Panc1 (cell line): ENCODE measurements around the gene SLC7A7. TPM values are rescaled to one million over a fixed set of nuclear protein-coding genes. Genes with fewer than 3 reads are reported as not detected.

ENCODE experiments used
- ATAC-seq: fragments of 200-7000 bp; cut with Tn5 transposase; 2 replicates; pipeline ENCODE4 v1.9.1; 2020; ENCODE audit warnings: mild to moderate bottlenecking, moderate library complexity
- BruUV-seq: library from RNA; stranded (reverse); fragments of 400-500 nt; replicated peaks from 2 replicates; lab custom pipeline; 2021; lab: Mats Ljungman, UMichigan
- CTCF ChIA-PET: fragments of 300-600 bp; sonication (Branson Sonifier 250); formaldehyde crosslinking; loops from one replicate; lab custom pipeline; 2022; ENCODE audit warnings: antibody characterized with exemption; lab: Charles Lee
- POLR2A ChIA-PET: fragments of 300-600 bp; sonication (Branson Sonifier 250); formaldehyde crosslinking; loops from one replicate; lab custom pipeline; 2022; ENCODE audit warnings: antibody characterized with exemption; lab: Charles Lee
- DNase-seq: peaks from one replicate; pipeline ENCODE4 v3.0.0-alpha.2; 2010; ENCODE audit warnings: low read depth, low spot score
- H3K27ac ChIP-seq: 2 replicates; pipeline ENCODE4 v1.5.1; 2011; ENCODE audit warnings: mild to moderate bottlenecking, low read length, inconsistent platforms
- H3K27me3 ChIP-seq: fragments of 200-500 bp; sonication (Bioruptor generic); 2 replicates; pipeline ENCODE4 v1.6.0; 2014; ENCODE audit warnings: low read length, inconsistent platforms; ENCODE audit not compliant: control insufficient read depth, insufficient read depth
- H3K36me3 ChIP-seq: fragments of 200-500 bp; sonication (Bioruptor generic); 2 replicates; pipeline ENCODE4 v1.5.1; 2014; ENCODE audit warnings: inconsistent platforms, mild to moderate bottlenecking, low read length, moderate library complexity; ENCODE audit not compliant: control insufficient read depth, insufficient read depth
- H3K4me1 ChIP-seq: 2 replicates; pipeline ENCODE4 v1.5.1; 2011; ENCODE audit warnings: inconsistent platforms, mild to moderate bottlenecking, low read length, moderate library complexity; ENCODE audit not compliant: control insufficient read depth, insufficient read depth
- H3K4me3 ChIP-seq, 2 experiments: 2 replicates each; pipeline ENCODE4 v1.5.1; 2011 to 2012; ENCODE audit warnings: low read depth in 2 of 2, low read length in 2 of 2, mild to moderate bottlenecking in 2 of 2, inconsistent platforms in 1 of 2, moderate library complexity in 1 of 2
- H3K9me3 ChIP-seq: fragments of 200-500 bp; sonication (Bioruptor generic); 2 replicates; pipeline ENCODE4 v1.5.1; 2014; ENCODE audit warnings: low read depth, mild to moderate bottlenecking, inconsistent platforms, low read length, moderate library complexity; ENCODE audit not compliant: control insufficient read depth, insufficient read depth
- CTCF ChIP-seq: fragments of 450-650 bp; IDR thresholded peaks from 2 replicates; pipeline ENCODE4 v1.5.1; 2017; ENCODE audit warnings: mild to moderate bottlenecking
- POLR2AphosphoS5 ChIP-seq: IDR thresholded peaks from 2 replicates; pipeline ENCODE4 v1.6.1; 2012; ENCODE audit warnings: mild to moderate bottlenecking, low read depth, low read length, moderate library complexity
- REST ChIP-seq, 2 experiments: IDR thresholded peaks; 2 replicates each; pipeline ENCODE4 v1.6.1; 2011 to 2012; ENCODE audit warnings: low read depth in 2 of 2, control low read depth in 1 of 2, low read length in 1 of 2, mild to moderate bottlenecking in 1 of 2, moderate library complexity in 1 of 2; ENCODE audit not compliant: insufficient read depth in 1 of 2
- SIN3A ChIP-seq: IDR thresholded peaks from 2 replicates; pipeline ENCODE4 v1.6.1; 2012; ENCODE audit warnings: low read depth, mild to moderate bottlenecking, low read length, moderate library complexity, borderline replicate concordance; ENCODE audit not compliant: insufficient read depth
- TCF7L2 ChIP-seq: IDR thresholded peaks from 2 replicates; pipeline ENCODE4 v1.6.1; 2011; ENCODE audit warnings: mild to moderate bottlenecking, low read depth, low read length, inconsistent platforms
- in situ Hi-C: cut with HindIII; loops from 2 replicates; pipeline ENCODE4 v1.10.0; 2016; ENCODE audit warnings: low sequenced_read_pairs, low pct_unique_long_range_greater_than_20kb
- intact Hi-C: fragments of 100-400 bp; cut with micrococcal nuclease; formaldehyde crosslinking; loops from one replicate; pipeline ENCODE4 v1.10.0; 2022; ENCODE audit not compliant: unreplicated experiment
- total RNA-seq: library from RNA; stranded (reverse); gene quantifications from one replicate; pipeline ENCODE4 v1.2.1, GENCODE V29; 2021; ENCODE audit not compliant: unreplicated experiment

The SLC7A7 gene
- total RNA-seq, 1 experiment from 2014 or later: 0.85 TPM

GRCh38 chr14:22776215-22776614 lies 39.0 kb downstream of the SLC7A7 start:
- no peak for TF ChIP-seq POLR2AphosphoS5
- TF ChIP-seq REST (IDR thresholded peaks at IDR 0.05; ENCODE audit: insufficient read depth in 1 of 2, low read depth in 2 of 2, low read length in 1 of 2): no peak
- TF ChIP-seq TCF7L2: no peak
- TF ChIP-seq SIN3A: no peak
- TF ChIP-seq CTCF: no peak
- ChIA-PET POLR2A (no interaction called here), CTCF (no interaction called here)
- in situ Hi-C loops: no loop called here
- BruUV-seq: no TSS peak
- intact Hi-C loops: no loop called here
- Histone ChIP-seq H3K4me1 (no peaks in the 10 kb centered on the region), H3K27me3 (no peaks in the 10 kb centered on the region), H3K9me3 (no peaks in the 10 kb centered on the region), H3K36me3 (peaks cover 3% of the 10 kb centered on the region; the same call in 1 of the 2 replicates), H3K27ac (no peak overlapping the region), H3K4me3 (no peak overlapping the region)
- no peak for DNase-seq
- ATAC-seq: no peak; the same call in 1 of the 2 replicates

- in situ Hi-C loops (no loop called here), intact Hi-C loops (no loop called here)
- ATAC-seq: no peak
- POLR2A ChIA-PET: no interaction called here
- H3K4me3 ChIP-seq: no peak overlapping the region
- peaks cover 9% of the 10 kb centered on the region for H3K36me3 ChIP-seq
- H3K4me1 ChIP-seq: no peaks in the 10 kb centered on the region
- H3K9me3 ChIP-seq: no peaks in the 10 kb centered on the region
- no TSS peak for BruUV-seq
- CTCF ChIA-PET: no interaction called here
- no peak overlapping the region for H3K27ac ChIP-seq
- H3K27me3 ChIP-seq: no peaks in the 10 kb centered on the region
- 0 out of 2 replicates have a peak, but pooled peaks have one; percentile 27 for TF ChIP-seq POLR2AphosphoS5
- TF ChIP-seq REST (IDR thresholded peaks at IDR 0.05; ENCODE audit: insufficient read depth in 1 of 2, low read depth in 2 of 2, low read length in 1 of 2): no peak
- DNase-seq: no peak
Measured at GRCh38 chr14:22774011-22774706, 41.1 kb downstream of the SLC7A7 start.
